GM19463 (cell line): ENCODE data around the gene RABGGTA.

Source experiments
- ATAC-seq: cut with Tn5 transposase; IDR thresholded peaks from one replicate; pipeline ENCODE4 v1.9.1; 2021; ENCODE audit warnings: mild to moderate bottlenecking, moderate library complexity; ENCODE audit not compliant: unreplicated experiment

RABGGTA gene

DNA sequence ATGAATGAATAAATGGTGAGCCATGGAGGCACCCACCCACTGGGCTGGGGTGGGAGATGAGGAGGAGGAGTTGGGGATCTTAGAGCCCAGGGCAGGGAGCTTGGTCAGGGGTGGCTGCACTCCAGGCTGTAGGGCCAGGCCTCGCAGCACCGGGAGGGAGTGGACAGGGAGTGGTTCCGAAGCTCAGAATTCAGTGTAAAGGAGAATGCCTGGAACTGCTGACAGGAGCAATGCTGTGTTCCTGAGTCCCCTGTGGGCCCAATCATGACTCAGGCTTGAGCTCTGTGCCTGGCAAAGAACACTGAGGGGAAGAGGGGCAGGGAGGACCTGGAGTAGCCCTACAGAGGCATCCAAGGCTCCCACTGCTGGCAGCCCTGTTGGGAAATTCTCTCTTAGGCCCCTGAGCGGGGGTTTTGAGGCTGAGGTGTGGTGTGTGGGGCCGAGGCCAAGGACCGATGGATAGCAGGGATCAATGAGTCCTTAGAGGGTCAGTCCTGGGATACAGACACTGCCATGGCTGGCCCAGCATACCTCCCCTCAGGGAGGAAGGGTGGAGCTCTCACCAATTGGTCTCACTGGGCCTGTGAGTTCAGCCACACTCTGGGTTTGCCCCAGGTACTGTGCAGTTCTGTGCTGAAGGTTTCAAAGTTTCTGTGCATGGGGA lies 9.5 kb upstream of the RABGGTA start:
- ATAC-seq, result no peak

DNA sequence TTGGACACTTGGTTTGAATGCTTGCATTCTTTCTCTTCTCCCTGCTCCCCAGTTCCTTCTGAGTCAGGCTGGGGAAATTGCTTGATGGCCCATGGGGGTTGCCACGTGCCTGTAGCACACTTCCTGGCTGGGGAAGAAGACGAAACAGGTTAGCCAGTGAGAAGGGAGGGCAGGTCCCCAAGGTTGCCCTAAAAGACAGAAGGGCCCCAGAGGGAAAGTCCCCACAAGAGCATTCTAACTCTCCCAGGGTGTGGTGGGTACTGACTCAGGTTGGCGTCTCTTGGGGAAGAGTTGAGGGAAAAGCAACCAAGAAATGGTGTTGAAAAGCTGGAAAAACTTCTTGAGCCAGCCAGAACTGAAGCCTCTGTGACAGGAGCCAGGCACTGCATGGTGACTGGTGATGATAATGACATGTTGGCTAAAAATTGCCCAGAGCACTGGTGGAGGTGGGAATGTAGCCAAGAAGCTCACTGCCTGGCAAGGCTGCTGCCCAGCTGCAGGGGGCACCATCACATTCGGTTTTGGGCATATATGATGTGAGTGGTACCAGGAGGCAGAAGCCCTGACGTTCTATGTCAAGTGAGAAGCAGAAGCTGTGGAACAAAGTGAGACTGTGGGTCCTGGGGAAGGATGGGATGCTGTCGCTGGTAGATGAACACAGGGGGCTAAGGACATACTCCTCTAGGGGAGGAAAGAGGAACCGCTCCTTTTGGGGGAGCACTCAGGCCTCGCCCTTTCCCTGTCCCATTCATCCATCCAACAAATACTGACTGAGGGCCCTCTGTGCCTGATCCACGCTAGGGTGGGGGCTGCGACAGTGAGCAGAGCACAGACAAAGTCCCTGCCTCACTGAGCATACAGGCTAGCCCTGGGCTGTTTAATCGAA lies 8.1 kb upstream of the RABGGTA start:
- ATAC-seq, result peak; percentile 79

DNA sequence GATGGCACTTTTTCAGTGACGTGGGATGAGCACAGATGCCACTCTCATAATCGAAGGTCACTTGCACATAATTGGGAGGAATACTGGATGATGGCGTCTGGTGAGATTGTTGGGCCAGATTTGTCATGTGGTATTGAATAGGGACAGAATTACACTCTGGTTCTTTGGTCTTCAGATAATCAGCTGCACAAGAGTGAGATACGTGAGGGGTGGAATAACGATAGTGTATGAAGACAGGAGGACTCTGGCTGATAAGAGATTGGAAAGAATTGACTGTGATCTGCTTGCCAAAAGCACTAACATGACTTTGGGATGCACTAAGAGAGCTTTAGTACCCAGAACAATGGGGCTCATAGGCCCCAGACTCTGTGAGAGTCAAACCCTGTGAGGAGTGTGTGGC lies 7.0 kb upstream of the RABGGTA start:
- ATAC-seq, result no peak

DNA sequence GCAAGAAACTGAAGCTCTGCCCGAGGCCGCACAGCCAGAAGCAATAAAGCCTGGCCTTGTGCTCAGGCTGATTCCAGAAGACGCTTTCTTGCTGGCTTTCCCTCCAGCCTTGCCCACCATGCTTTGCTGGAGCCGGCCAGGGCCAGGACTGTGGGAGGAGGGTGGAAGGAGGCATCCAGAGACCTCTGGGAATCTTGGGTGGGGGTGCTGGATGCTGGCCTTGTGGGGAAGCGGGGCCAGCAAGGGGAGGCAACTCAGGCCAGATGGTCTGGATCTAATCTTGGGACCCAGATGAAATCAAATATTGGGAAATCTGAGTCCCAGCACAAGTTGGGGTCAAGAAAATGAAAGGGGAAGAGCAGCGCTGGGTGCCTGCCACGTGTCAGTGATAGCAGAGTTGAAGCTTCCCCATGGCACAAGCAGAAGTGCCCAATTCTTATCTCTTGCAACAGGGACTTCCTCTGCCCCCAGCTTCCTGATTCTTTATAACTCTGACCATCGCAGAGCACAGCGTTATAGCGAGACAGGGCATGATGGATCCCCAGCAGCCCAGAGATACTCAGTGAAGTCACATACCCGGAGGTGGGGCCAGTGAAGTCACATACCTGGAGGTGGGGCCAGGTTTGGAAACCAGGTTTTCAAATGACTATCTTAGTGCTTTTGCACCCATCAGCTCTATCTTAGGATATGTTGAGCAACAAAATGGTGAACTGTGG lies 6.4 kb upstream of the RABGGTA start:
- no peak for ATAC-seq

DNA sequence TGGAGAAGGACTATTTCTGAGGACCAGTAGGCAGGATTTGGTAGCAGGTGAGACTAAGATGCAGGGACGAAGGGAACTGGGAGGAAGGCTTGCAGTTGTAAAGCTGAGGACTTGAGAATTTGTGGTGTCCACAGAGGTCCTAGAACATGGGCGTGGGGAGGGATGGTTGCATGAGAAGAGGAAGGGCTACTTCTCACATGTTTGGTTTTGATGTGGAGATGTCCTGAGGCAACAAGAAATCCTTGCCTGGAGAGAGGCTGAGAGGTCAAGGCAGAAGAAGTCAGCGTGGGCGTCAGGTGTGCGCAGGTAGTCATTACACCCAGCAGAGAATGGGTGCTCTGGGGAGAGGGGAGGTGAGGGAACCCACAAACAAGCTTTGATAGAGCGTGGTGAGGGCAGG lies 5.7 kb upstream of the RABGGTA start:
- no peak for ATAC-seq

DNA sequence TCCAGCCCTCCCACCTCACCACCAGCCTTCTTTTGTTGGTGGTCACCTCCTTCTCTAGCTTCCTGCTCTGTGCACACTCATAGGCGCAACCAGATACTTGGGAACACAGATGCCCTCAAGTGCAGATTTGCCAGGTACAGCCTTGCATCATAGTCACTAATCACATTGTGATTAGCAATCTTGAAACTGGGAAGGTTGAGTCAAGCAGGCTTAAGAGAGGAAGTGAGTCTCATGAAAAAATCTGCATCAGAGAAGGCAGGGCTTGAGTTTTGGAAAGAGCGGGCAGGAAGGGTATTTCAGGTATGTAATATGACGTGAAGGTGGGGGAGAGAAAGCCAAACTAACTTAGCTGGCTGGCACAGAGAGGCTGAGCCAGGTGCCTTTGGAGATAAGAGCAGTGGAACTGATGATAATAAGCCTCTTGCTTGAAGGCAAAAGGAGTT lies 2.7 kb upstream of the RABGGTA start:
- peak; percentile 39 for ATAC-seq

DNA sequence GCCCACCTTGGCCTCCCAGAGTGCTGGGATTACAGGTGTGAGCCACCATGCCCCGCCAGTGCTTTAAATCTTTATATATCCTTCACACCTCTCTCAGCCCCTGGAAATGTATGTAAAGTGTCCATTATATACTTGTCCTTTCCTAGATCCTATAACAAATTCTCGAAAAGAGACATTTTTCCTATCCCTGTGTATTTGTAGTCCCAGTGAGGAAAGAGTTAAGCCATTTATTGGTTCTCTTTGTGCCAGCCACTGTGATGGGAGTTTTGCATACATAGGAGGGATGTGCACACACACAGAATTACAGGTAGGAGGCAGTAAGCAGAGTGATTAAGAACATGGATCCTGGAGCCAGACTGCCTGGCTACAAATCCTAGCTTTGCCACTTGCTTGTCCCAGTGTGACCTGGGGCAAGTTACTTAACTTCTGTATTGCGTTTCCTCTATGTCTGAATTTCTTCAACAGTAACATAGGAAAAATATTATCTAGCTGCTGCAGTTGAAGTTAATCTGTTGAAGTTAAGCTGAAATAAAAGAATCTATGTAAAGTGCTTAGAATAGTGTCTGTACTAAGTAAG lies 2.1 kb upstream of the RABGGTA start:
- no peak for ATAC-seq

DNA sequence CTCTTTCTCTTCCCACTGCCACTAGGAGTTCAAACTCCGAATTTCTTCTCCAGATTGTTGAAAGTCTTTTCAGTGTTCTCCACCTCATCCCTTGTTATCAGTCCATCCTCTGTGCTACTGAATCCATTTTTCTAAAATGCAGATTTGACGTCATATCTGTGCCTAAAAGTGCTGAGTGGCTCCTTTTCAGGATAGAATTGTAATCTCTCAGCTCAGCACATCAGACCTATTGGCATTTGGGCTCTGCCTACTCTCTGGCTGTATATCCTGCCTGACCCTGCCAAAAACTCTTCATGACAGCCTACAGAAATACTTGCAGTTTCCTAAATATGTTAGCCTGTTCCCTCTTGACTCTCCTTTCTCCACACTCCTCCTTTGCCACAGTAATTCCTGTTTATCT lies 1.1 kb upstream of the RABGGTA start:
- no peak for ATAC-seq

DNA sequence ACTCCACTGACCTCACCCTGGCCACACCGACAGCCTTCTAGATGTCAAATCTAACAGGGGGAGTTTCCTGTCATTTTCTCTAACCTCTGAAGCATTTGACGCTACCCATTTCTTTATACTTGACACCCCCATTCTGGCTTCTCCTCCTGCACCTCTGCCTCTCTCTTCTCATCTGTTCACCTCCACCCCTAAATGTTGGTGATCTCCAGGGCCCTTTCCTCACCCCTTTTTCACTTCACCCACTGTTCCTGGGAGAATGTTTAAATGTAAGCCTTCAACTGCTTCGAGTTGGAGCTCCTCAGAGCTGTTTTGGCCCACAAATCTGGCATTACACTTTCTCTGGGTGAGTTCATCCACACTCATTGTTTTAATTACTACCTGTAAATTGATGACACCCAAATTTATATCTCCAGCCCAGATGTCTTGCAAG lies 452 bp upstream of the RABGGTA start:
- ATAC-seq, result no peak

DNA sequence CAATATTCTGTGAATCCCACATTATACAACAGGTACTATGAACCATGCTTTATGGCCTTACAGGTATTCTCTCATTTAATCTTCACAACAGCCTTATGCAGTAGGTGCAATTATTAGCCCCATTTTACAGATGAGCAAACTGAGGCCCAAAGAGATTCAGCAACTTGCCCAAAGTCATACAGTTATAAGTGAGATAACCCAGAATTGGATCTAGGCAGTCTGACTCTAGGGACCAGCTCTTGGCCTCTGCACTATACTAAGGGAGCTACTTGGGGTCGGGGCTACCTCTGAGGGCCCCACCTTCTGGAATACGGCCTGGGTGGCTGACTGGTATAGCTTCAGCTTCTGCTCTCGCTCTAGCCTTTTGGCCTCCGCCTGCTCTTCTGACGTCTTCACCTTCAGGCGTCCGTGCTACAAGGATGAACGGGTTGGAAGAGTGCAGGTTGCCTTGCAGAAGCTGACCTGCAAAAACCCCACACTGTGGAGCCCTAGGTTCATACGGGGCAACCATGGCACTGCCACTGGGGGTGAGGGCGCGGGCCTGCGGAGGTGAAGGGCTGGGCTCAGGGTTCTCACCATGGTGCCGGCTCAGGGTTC lies 762 bp downstream of the RABGGTA start:
- ATAC-seq, result no peak

DNA sequence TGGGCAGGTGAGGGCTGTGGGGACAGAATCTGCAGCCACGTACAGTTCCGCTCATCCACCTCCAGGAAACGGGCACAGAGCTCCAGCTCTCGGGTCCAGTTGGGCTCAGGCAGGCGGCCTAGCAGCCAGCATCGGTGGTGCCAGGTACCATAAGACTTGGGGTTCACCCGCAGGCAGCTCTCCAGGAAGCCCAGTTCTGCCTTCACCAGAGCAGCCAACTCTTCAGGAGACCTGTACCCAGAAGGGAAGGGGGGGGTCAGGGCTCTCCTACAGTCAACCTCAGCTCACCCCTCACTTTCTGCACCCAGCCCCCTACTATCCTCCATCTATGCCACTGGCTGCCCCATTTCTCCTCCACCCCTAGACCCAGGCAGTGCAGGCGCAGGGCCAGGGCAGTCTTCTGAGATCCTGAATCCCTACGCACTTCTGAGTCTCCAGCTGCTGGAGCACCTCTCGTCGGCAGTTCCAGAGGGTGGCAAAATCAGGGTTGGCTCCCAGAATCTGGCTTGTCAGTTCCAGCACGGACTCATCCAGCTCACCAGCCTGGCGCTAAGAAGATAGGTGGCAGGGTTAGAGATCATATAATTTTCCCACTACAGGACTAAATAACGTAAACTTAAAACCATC lies 1.4 kb downstream of the RABGGTA start:
- ATAC-seq, result no peak

DNA sequence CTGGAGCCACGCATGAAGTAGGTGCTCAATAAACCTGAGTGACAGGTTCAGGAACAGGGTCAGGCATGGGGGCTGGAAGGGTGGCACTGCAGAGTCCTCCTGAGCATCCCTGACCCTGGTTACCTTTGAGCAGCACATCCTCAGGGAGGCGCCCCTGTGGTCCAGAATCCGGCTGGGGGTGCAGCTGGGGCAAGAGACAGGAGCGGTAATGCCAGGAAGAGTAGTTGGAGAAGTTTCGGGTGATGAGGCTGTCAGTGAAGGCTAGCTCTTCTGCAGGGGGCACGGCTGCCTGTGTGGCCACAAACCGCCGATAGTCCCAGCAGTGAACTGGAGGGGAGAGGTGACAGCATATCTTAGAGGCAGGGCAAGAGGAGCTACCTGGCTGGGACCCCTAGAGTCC lies 2.0 kb downstream of the RABGGTA start:
- no peak for ATAC-seq

DNA sequence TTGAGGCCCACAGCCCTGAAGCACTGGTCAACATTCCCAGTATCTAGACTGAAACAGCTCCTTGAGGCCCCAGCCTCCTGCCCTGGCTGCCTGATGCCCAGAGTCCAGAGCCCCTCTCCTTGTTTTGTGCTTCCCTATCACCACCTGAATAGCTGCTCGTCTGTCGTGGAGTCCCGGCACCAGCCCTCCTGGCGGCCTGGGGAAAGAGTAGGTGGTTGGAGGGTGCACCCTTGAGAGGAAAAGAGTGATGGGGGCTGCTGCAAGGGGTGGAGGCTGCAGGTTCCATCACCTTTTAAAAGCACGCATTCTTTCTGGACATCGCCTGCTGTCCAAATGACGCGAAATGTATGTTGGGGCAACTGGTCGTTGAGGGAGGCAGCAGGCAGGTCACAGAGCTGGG lies 3.2 kb downstream of the RABGGTA start:
- no peak for ATAC-seq

DNA sequence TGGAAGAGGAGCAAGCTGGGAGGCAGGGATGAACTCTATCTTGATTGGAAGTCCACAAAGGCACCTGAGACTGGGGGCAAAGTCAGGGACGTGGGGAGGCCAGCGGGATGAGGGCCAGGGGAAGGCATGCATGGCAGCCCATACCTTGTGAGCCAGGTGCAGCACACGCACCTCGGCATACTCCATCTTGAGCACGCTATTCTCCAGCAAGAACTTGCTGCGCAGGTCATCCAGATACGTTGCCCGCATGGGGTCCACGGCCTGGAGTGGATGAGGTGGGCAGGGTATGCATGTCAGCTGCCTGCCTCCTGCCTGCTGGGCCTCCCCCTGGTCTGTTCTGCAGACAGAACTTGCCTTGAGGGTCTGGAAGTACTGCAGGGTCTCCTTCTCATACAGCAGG lies 3.9 kb downstream of the RABGGTA start:
- ATAC-seq, result no peak

DNA sequence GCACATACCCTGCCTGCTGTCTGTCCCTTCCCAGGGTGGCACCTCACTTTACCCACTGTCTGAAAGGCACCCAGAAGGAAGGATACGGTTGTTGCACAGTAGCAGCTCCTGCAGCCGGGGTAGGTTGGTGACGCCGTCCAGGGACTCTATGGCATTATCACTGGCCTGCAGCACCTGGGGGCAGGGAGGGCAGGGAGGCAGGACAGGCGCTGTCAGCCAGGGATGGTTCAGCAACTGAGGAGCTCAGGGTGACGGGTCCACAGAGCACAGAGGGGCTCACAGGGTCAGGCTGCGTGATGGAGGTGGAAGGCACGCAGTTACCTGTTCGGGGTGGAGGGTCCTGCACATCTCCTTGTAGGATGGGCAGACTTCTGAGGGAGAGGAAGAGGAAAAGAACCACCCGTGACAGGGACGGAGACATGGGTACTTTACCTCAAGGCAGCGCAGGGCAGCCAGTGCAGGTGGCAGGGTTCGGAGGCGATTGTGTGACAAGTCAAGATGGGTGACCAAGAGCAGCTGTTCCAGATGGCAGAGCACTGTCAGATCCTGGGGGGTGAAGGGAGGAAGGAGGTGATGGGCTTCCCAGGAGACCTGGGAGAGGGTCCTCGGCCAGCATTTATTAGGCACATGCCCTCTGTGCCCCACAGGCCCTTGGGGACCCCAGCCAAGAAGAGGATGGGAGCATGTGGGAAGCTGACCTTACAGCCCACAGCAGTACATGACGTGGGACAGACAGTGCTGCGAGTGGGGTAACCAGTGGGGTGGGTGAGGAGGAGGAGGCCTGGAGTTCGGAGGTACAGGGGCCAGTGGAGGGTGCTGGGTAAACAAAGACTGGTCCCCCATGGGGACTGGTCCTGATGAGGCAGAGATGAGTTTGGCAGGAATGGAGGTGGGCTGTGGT lies 4.8 kb downstream of the RABGGTA start:
- ATAC-seq, result no peak

DNA sequence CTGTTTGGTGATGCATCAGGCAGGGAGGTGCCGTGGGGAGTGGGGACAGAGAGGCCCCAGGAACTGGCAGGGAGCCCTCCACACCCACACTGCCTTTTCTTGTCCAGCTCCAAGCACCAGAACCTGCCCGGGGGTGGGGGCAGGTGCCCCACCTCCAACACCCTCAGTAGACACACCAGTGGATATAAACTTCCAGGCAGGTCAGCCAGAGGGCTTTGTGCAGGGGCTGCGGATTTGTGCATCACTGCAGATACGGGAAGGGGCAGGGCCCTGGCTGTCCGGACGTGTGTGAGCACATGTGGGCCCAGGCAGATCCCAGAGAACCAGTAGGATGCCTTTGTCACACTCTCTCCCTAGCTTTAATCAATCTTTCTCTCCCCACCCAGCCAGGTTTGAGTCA lies 7.1 kb downstream of the RABGGTA start:
- ATAC-seq, result no peak

DNA sequence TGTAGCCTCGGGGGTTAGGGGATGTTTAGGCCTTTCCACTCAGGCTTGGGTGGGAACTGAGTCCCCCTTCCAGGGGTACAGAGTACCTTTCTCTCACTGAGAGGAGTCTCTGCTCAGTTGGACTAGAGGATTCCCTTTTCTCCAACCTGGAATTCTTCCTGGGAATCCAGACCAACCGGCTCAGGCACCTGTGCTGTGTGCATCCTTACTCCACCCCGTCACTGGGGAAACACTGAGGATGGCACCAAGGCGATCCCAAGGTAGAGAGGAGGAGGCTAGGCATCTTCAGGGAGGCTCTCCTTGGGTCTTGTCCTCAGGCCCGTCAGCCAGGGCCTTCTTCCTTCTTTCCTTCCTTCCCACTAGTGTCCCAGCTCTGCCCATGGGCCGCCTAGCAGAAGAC lies 7.5 kb downstream of the RABGGTA start:
- no peak for ATAC-seq

DNA sequence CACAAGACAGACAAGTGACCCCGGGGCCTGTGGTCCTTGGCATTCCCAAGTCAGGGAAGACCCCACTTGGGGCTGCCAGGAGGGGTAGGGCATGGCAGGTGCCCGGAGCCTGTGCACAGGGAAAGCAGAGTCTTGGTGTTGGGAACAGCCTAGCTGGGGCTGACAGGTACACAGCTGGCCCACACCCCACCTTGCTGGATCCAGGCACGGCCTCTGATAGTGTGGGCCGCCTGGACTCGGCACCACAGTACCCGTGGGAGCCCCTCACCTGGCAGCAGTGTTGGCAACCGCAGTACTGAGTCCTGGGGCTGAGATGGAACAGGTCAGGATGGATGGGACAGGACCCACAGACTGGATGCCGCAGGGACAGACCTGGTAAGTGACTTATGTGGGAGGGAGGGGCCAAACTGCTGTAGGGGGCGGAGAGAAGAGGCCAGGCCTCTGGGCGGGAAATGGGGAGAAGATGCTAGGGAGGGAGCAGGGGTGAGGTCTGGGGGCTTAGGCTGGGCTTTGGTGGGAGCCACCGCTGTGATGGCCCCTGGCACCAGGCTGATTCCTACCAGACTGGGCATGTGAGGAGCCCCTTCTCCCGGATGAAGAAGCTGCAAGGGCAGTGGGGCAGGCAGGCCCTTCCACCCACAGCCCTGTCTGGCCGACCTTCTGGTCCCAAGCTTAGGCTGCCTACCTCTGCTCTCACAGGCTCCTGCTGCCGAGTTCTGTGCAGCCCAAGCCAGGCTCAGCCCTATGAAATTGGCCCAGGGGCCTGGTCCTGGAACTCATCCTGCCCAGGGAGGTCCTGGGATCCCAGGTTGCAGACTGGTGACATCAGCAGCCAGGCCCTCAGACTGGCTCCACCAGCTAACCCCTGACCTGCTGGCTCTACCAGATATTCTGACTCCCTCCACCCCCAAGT lies 8.3 kb downstream of the RABGGTA start, which contains the start of gene TGM1:
Gene TGM1, minus strand, starts transcription at position 357 of the 913 bp plus-strand sequence. CDS start 825 bp downstream, outside the sequence.
- no peak for ATAC-seq
